Measurements from ENCODE around the gene IL17RA.
"Not testable (repeated sequence)": the region's sequence is repeated elsewhere in the genome, so short reads cannot be mapped to it uniquely, and the experiment has no call there.

IL17RA gene, protein sequence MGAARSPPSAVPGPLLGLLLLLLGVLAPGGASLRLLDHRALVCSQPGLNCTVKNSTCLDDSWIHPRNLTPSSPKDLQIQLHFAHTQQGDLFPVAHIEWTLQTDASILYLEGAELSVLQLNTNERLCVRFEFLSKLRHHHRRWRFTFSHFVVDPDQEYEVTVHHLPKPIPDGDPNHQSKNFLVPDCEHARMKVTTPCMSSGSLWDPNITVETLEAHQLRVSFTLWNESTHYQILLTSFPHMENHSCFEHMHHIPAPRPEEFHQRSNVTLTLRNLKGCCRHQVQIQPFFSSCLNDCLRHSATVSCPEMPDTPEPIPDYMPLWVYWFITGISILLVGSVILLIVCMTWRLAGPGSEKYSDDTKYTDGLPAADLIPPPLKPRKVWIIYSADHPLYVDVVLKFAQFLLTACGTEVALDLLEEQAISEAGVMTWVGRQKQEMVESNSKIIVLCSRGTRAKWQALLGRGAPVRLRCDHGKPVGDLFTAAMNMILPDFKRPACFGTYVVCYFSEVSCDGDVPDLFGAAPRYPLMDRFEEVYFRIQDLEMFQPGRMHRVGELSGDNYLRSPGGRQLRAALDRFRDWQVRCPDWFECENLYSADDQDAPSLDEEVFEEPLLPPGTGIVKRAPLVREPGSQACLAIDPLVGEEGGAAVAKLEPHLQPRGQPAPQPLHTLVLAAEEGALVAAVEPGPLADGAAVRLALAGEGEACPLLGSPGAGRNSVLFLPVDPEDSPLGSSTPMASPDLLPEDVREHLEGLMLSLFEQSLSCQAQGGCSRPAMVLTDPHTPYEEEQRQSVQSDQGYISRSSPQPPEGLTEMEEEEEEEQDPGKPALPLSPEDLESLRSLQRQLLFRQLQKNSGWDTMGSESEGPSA
- 108 to 128 reads per million in 2 donors for total RNA-seq

DNA sequence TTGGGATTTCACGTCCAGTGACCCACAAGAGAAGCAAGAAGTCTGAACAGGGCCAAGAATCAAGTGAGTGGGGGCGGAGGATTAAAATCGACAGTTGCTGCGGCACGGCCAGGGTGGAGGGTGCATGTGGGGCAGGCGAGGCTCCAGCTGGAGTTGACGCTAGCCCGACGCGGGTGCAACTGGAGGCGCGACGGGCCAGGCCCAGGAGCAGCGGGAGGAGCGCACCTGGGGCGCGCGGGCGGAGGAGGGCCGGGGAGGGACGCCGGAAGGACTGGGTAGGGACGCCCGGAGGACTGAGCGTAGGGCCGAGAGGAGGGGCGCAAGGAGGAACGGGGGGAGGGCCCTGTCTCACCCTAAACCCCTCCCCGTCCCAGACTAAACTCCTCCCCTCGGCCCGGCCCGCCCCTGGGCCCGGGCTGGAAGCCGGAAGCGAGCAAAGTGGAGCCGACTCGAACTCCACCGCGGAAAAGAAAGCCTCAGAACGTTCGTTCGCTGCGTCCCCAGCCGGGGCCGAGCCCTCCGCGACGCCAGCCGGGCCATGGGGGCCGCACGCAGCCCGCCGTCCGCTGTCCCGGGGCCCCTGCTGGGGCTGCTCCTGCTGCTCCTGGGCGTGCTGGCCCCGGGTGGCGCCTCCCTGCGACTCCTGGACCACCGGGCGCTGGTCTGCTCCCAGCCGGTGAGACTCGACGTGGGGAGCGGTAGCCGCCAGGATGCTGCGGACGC lies at the start of gene IL17RA:
Gene IL17RA (plus strand): TSS at position 447 of the 723 bp plus-strand sequence. CDS start 92 bp downstream, at position 539.
- DNase-seq = peak; percentile 83 to 93 (median 89)

DNA sequence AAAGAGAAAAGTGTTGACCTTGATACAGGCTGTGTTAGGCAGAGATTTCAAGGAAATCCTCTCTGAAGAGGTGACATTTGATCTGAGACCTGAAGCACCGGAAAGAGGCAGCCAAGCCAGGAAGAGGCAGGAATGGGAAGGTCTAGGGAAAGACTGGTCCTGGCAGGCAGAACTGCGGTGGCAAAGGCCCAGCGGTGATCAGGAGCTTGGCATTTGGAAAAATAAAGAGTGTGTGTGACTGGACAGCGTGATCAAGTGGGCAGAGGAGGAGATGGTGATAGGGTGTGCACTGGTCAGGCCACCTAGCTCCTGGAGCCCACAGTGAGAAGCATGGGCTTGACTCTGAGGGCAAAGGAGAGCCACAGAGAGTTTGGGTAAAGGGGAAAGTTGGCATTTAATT lies 49.6 kb upstream of the IL17RA start:
- DNase-seq = no peak

DNA sequence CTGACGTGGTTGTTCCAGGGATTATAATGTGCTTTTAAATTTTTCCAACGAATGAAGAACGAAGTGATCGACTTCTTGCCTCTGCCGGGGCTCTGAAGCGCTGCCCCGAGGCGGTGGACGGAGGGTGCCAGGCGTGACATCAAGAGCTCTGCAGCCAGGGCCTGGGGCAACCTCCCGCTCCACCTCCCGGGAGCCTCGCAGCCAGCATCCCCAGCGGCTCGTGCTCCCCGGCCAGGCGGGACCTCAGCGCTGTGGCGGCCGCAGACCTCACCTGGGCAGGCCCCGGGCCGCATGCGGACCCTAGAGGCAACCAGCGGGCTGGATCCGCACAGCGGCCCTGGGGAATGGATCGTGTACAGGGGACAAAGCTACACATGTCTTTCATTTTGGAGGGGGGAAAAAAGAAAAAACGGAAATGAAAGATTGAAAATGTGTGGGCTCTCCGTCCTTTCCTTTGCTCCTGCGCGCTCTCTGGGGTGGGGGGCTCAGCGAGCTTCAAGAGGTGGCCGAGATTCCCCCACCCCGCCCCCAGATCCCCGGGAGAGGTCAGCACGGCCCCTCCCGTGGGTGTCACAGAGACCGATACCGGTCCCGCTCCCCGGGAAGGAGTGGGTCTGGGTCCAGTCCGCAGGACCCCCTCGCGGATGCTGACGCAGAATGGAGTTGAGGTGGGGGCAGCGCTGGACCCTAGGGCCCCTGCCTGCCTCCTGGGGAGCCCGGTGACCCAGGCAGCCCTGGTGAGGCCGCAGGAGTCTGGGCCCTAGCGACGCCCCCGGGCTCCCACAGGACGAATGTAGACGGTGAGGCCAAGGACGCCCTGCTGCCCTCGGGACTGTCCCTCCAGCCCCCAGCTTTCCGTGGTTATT lies 48.6 kb upstream of the IL17RA start:
- not testable (repeated sequence) for DNase-seq

DNA sequence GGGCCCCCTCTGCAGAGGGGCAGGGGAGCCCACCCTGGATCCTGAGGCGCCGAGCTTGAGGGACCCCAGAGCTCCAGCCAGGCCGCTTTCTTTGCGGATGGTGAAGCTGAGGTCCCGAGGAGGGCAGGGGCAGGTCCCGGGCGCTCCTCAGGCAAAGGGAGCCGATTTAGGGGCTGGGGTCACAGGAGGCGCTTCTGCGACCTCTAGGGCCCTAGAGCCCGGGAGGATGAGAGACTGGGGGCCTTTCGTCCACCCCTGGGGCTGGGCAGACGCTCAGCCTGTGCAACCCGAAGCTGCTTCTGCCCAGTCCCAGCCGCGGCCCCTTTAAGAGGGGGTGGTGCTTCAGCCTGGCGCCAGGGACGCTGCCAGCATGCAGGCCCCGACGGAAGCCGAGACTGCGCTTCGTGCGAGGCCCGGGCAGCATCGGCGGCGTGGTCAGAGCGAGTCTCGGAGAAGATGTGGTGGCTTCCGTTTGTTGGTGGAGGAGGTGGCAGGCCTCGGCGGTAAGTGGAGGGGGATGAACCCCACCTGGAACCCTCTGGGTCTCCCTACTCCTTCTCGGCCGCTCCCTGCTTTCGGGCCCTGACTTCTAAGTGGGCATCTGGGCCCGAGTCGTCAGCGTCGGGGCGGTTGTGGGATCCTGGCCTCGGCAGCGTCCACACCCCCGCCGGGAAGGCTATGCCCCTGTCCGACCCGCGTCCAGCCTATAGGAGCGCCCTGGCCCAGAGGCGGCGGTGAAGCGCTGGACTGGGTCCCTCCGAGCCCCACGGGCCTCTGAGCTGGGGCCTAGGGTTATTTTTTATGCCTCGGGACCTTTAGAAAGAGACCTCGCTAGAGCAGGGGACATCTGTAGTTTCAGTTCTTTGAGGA lies 47.7 kb upstream of the IL17RA start:
- not testable (repeated sequence) for DNase-seq

DNA sequence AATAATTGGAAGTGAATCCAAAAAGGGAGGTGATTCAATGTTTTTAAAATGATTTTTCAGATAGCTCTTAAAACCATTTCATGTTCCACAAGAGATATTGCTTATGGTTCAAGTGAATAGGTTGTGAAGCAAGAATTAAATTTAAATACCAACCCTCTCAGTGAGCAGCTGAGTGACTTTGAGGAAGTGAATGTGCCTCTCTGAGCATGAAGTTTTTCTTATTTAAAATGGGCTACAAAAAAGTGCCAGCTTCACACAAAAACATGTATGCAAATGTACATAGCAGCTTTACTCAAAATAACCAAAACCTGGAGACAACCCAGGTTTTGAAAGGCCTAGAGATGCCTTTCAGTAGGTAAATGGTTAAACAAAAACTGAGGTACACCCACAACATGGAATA lies 41.3 kb upstream of the IL17RA start:
- DNase-seq = no peak

DNA sequence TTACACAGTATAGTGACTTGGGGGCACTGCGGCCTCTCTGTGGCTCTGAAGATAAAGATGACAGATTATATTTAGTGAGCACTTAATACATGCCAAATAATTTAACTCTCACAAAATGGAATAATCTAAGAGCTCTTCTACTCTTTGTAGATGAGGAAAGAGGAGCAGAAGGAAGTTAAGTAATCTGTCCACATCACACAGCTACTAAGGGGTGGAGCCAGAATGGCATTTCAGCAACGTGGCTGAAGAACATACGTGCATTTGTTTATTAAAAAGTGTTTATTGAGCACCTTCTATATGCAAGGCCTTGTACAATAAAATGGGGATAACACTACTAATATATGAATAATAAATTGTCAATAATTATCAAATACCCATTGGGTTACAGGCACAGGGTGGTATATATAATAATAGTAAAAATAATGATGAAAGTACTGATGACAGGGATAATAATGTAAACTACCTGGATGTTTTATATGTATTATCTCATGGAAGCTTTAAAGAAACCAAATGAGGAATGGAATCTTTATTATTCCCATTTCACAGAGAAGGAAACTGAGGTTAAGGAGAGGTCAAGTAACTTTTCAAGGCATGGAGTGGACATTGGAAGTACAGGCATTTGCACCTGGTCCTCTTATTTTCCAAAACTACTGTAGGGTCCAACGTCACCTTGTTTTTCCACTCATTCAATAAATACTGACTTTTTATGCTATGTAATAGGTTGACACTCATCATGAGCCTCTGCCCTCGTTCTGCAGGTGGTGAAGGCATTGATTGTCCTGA lies 38.0 kb upstream of the IL17RA start:
- no peak for DNase-seq

DNA sequence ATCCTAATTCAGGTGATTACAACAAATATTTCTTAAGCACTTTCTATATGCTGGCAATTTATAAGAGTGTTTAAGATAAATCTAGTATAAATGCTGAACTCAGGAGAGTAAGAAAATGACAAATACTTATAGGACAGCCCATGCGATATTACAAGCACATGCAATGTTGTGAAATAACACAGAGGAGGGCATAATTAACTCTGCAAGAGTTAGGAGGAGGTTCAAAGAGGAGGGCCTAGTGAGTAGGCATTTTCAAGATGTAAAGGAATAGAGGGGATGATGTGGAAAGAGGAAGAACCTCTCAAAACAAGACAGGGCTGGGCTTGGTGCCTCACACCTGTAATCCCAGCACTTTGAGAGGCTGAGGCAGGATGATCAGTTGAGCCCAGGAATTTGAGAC lies 37.1 kb upstream of the IL17RA start:
- no peak for DNase-seq

DNA sequence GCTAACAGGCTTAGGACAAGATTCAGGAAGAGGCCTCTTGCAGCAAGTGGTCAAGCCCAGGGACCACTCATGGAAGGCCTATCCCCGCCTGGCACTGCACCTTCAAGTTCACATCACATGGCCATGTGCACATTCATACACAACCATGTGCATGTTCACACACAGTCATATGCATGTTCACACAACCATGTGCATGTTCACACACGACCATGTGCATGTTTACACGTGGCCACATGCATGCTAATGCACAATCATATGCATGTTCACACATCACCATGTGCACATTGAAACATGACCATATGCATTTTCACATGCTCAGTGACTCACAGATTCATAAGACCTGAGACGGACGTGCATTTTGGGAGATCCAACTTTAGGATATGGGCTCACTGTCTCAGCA lies 28.7 kb upstream of the IL17RA start:
- DNase-seq = no peak

DNA sequence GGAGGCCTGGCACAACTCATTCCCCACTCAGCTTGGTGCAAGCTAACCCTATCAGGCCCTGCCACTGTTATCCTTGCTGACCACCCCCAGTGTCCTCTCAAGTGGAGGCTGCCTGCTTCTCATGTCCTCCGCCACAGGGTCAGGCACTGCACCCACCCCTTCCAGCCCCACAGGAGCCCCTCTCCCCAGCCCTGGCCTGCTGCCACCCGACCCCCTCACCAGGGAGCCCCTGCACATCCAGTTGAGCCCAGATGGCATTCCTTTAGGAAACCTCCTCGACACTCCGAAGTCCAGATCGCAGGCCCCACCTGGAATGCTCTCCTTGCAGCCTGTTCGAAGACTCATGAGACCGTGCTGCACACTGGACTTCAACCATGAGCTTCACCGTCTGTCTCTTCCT lies 28.0 kb upstream of the IL17RA start:
- DNase-seq = no peak

DNA sequence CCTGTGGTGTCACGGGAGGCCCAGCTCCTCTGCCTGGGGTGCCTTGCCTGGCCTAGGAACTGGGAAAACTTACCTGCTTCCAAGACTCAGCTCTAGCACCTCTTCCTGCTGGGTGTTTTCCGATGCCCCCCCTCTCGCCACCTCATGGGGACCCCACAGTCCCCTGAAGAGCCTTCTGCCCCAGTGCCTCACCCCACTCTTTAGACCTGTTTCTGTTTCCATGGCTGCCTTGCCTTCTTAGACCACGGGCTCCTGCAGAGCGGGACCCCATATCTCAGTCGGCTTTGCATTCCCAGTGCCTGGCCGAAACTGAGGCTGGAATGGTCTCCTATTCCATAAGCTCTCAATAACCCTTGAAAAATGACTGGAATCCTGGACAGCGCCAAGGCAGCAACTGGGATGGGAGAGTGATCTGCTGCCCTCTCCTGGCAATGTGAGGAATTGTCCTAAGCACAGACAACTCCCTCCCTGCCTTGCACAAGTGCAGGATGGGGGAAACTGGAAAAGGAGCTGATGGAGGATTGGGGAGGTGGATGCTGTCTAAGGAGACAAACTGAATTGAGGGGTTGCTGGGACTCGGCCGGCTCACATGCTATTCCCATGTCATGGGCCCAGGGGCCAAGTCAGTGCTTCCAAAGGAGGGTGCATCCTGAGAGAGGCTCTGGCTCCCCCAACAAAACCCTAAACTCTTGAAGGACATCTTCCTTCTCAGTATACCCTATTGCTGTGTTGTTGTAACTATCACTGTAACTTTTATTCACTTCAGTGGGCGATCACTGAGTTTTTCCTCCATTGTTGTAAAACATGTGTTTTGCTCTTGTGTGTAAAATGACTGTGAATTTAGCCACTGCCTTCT lies 26.6 kb upstream of the IL17RA start:
- peak in 3 of 5 experiments; percentile 14 to 33 (median 27) for DNase-seq

DNA sequence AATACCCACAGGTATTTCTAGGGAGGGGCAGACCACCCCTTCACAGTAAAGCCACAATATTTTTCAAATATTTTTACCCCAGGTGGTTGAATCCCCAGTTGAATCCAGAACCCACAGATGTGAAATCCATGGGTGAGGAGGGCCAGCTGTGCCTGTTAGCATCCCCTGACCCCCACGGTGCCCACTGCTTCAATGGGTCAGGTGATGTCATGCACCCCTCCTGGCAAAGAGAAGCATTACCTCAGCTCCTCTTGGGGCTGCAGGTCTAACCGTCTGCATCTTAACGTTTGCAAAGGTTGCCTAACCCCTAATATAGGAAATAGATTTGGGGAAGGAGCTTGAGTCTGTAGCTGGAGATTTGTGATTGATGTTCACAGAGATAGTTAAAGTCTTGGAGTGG lies 24.7 kb upstream of the IL17RA start:
- DNase-seq = no peak

DNA sequence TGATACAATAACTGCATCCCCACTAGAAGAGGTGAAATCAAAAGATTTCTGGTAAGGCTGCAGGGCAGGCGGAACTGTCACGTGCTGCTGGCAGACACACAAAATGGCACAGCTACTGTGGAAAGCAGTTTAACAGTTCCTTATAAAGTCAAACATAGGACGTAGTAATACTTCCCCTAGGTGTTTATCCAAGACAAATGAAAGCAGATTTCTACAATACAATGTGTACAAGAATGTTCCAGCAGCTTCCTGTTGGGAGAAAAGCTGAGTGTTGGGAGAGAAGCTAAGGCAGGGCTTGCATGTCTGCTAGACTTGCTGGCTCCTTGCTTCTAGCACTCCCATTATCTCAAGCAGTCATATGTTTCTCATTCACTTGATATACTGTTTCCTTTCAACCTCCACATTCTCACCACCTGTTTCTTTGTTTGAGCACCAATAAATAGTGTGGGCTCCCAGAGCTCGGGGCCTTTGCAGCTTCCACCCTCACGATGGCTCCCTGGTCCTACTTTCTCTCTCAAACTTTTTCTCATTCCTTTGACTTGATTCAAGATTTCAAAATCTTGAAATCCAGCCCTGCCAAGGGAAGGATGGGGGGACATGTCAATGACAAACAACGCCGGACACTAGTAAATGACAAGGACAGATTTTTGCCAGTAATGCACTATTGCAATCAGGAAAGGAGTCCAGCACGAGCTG lies 21.2 kb upstream of the IL17RA start:
- no peak for DNase-seq

DNA sequence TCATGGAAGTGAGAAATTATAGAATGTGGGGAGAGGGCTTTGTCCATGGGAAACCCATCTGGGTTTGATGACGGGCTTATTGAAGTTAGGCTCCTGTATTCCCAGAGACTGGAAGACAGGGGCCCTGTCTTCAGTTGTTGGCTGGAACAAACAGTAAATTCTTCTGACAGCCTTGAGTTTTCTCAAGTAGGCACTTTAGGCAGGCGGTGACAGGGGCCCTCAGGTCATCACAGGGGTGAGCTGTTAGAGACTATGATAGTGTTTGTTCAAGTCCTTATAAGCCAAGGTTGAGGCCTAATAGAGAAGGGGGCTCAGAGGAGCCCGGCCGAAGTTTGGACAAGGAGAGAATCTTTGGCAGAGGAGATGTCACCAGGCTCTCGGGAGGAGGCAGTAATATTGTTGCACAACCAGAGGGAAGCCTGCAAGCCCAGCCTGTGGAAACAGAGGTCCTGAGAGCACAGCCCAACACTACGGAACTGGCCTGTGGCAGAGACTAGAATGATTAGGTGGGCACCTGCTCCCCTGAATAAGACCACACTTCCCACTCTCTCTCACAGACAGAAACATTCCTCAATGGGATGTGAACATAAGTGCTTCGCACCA lies 20.2 kb upstream of the IL17RA start:
- DNase-seq = no peak

DNA sequence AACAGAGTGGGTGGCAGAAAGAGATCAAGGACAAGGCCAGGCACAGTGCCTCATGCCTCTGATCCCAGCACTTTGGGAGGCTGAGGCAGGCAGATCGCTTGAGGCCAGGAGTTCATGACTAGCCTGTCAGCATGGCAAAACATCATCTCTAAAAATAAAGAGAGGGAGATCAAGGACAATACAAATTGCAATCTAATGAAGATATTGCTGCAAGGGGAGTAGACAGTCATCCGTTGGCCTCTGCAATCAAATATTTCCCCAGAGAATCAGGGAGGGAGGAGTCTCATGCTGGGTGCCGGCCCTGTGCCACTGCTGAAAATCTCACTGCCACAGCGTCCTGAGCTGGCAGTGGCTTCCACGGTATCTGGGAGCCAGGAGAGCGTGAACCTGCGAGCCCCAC lies 19.4 kb upstream of the IL17RA start:
- DNase-seq = no peak

DNA sequence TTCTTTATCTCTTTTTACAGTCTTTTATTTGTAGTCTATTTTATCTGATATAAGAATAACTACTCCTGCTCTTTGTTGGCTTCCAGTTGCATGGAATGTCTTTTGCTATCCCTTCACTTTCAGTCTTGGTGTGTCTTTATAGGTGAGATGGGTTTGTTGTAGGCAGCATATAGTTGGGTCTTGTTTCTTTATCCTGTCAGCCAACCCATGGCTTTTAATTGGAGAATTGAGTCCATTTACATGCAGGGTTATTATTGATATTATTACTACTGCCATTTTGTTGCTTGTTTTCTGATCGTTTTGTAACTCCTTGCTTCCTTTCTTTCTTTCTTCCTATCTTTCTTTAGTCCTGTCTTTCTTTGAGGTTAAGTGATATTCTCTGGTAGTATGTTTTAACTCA lies 11.9 kb upstream of the IL17RA start:
- no peak for DNase-seq

DNA sequence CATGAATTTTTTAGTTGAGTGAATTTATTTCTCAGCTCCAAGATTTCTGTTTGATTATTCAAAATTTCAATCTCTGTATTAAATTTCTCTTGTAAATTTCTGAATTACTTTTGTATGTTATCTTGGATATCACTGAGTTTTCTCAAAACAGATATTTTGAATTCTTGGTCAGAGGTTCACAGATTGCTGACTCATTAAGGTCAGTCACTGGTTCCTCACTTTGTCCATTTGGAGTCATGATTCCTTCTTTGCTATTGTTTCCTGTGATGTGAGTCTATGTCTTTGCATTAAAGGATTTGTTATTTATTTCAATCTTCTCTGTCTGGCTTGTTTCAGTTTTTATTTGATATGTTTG lies 10.2 kb upstream of the IL17RA start:
- DNase-seq = no peak

DNA sequence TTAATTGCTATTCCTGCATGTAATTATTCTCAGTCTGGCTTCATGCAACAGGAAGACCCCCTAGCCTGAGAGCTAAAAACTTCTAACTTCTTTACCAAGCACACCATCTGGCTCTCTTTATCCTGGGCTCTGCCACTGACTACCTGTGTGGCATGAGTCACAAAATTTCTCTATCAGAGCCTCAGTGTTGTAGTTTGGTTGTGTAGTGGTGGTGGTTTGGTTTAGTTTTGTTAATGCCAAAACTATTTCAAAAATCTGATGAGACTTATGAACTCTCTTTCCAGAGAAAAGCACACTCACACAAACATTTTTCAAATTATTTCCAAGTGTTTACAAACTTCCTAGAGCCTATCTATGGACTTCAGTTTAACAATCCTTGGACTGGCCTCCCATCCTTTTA lies 7.5 kb upstream of the IL17RA start:
- DNase-seq = no peak

DNA sequence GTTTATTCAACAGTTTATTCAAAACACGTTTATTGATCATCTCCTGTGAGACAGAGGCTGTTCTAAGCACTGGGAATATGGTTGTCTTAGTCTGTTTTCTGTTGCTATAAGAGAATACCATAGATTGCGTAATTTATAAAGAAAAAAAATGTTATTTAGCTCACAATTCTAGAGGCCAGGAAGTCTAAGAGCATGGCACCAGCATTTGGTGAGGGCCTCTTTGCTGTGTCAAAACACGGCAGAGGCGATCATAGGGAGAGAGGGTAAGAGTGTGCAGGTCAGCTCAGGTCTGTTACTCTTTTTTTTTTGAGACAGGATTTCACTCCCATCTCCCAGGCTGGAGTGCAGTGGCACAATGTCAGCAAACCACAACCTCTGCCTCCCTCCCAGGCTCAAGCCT lies 5.2 kb upstream of the IL17RA start:
- no peak for DNase-seq
